22Rv1 (cell line): Measurements from ENCODE around the gene CCDC85B.

Experiments
- CTCF ChIP-seq: fragments of 450-650 bp; IDR thresholded peaks from 2 replicates; pipeline ENCODE4 v1.5.1; 2017; ENCODE audit warnings: mild to moderate bottlenecking
- ZFX ChIP-seq: fragments of 450-650 bp; IDR thresholded peaks from 2 replicates; pipeline ENCODE4 v1.6.1; 2017; ENCODE audit warnings: antibody characterized with exemption, borderline replicate concordance

GRCh38 chr11:65931773-65932557 lies 41.5 kb downstream of the CCDC85B start:
- TF ChIP-seq CTCF (no peak), ZFX (no peak)
